ENCODE measurements around the gene KIAA1217.

The KIAA1217 gene

GRCh38 chr10:24234784-24235183 lies 25.8 kb downstream of the KIAA1217 start (continued):
- TF ChIP-seq ZNF645 (tag by site-specific recombination; IDR thresholded peaks at IDR 0.05) (no peak), AEBP2 (tag by site-specific recombination; IDR thresholded peaks at IDR 0.05; ENCODE audit: borderline replicate concordance) (no peak), ZNF394 (tag by site-specific recombination; IDR thresholded peaks at IDR 0.05; ENCODE audit: borderline replicate concordance) (no peak), ZNF639 (tag by site-specific recombination; IDR thresholded peaks at IDR 0.05) (no peak)

GRCh38 chr10:24235471-24235870 lies 26.5 kb downstream of the KIAA1217 start:
- H3K4me1 ChIP-seq (ENCODE audit: control insufficient read depth, insufficient read depth, low read length), result peaks cover 15% of the 10 kb centered on the region
- H3K9me3 ChIP-seq (ENCODE audit: control insufficient read depth, insufficient read depth, low read depth, low read length), result no peaks in the 10 kb centered on the region
- H3K4me3 ChIP-seq (ENCODE audit: low read depth, low read length), result no peak overlapping the region
- no peaks in the 10 kb centered on the region for H3K36me3 ChIP-seq (ENCODE audit: control insufficient read depth in 2 of 2, insufficient read depth in 1 of 2, low read length in 2 of 2)
- H3K27ac ChIP-seq (ENCODE audit: extremely low read depth, low read depth, low read length), result no peak overlapping the region
- no peak for TF ChIP-seq ZNF830 (tag by site-specific recombination; IDR thresholded peaks at IDR 0.05; ENCODE audit: low read depth)
- TF ChIP-seq ZNF785 (tag by site-specific recombination; IDR thresholded peaks at IDR 0.05), result no peak
- no peak for TF ChIP-seq ZNF544 (tag by site-specific recombination; IDR thresholded peaks at IDR 0.05)
- no peak for TF ChIP-seq ZNF10 (tag by site-specific recombination; IDR thresholded peaks at IDR 0.05)
- TF ChIP-seq ATF2 (tag by site-specific recombination; IDR thresholded peaks at IDR 0.05; ENCODE audit: low read depth), result no peak
- no peak for TF ChIP-seq ZNF280D (tag by site-specific recombination; IDR thresholded peaks at IDR 0.05)
- TF ChIP-seq ZSCAN30 (tag by site-specific recombination; IDR thresholded peaks at IDR 0.05), result no peak
- TF ChIP-seq ZIC2 (tag by site-specific recombination; IDR thresholded peaks at IDR 0.05), result no peak
- no peak for TF ChIP-seq ZEB2 (tag by site-specific recombination; IDR thresholded peaks at IDR 0.05)
- TF ChIP-seq ZNF239 (tag by site-specific recombination; IDR thresholded peaks at IDR 0.05), result no peak
- TF ChIP-seq ZNF596 (tag by site-specific recombination; IDR thresholded peaks at IDR 0.05), result no peak
- TF ChIP-seq MZF1 (tag by site-specific recombination; IDR thresholded peaks at IDR 0.05; ENCODE audit: borderline replicate concordance), result no peak
- no peak for TF ChIP-seq ZNF292 (tag by site-specific recombination; IDR thresholded peaks at IDR 0.05; ENCODE audit: borderline replicate concordance, low read depth)
- no peak for TF ChIP-seq TRIM28 (IDR thresholded peaks at IDR 0.05; ENCODE audit: borderline replicate concordance, low read length)
- TF ChIP-seq ZNF112 (tag by site-specific recombination; IDR thresholded peaks at IDR 0.05), result no peak
- TF ChIP-seq ZNF843 (tag by site-specific recombination; IDR thresholded peaks at IDR 0.05), result no peak
- no peak for TF ChIP-seq ZNF266 (tag by site-specific recombination; IDR thresholded peaks at IDR 0.05; ENCODE audit: low read depth)
- TF ChIP-seq ZNF433 (tag by site-specific recombination; IDR thresholded peaks at IDR 0.05; ENCODE audit: low read depth), result no peak
- TF ChIP-seq GLI2 (tag by site-specific recombination; IDR thresholded peaks at IDR 0.05; ENCODE audit: borderline replicate concordance, low read depth), result no peak
- TF ChIP-seq ZNF404 (tag by site-specific recombination; IDR thresholded peaks at IDR 0.05), result no peak
- ChIA-PET POLR2A (no interaction called here), CTCF (no interaction called here)
